ENCODE data around the gene ATP4A. TPM values are rescaled to one million over a fixed set of nuclear protein-coding genes. Genes with fewer than 3 reads are reported as not detected.
A peak's percentile ranks its signal among the peaks of the same experiment; 100 is the strongest.

The ATP4A gene
- total and polyA plus RNA-seq, 2 donors (not counting 1 experiment from before 2014, with no cell fraction given): not detected

- Histone ChIP-seq H3K79me2 (ENCODE audit: control insufficient read depth, insufficient read depth, low read length) (peaks cover 11% of the 10 kb centered on the region), H3K27ac (ENCODE audit: low read length in 2 of 2) (peak overlapping the region; percentile 52 to 99), H3K4me1 (ENCODE audit: control insufficient read depth in 2 of 2, insufficient read depth in 2 of 2, low read length in 2 of 2) (peaks cover 38 to 50% of the 10 kb centered on the region in 2 donors), H2AFZ (ENCODE audit: insufficient read depth, low read depth, low read length, poor library complexity, severe bottlenecking) (no peak overlapping the region), H3K27me3 (replicated peaks in 1 of 4; ENCODE audit: control extremely low read depth in 1 of 4, control insufficient read depth in 3 of 4, insufficient read depth in 4 of 4, low read length in 3 of 4) (no peaks in the 10 kb centered on the region), H3K9ac (ENCODE audit: low read length) (no peak overlapping the region), H3K36me3 (replicated peaks in 1 of 2; ENCODE audit: control extremely low read depth in 1 of 2, control insufficient read depth in 1 of 2, extremely low read depth in 1 of 2, insufficient read depth in 2 of 2, low read length in 1 of 2) (no peaks in the 10 kb centered on the region), H3K4me2 (replicated peaks; ENCODE audit: low read depth, low read length, poor library complexity, severe bottlenecking) (no peak overlapping the region), H3K9me3 (ENCODE audit: control extremely low read depth in 1 of 3, control insufficient read depth in 2 of 3, insufficient read depth in 1 of 3, low read length in 2 of 3) (peaks cover 0 to 13% (median 8%) of the 10 kb centered on the region in 3 donors), H4K20me1 (ENCODE audit: control insufficient read depth, insufficient read depth, low read length, poor library complexity, severe bottlenecking) (no peaks in the 10 kb centered on the region), H3K4me3 (ENCODE audit: control extremely low read depth in 1 of 5, extremely low read depth in 1 of 5, insufficient read depth in 1 of 5, low read depth in 2 of 5, low read length in 4 of 5) (no peak overlapping the region)
- peak overlapping the region; percentile 6 for H3K4me3 Mint-ChIP-seq
- H3K27me3 Mint-ChIP-seq: no peaks in the 10 kb centered on the region
- H3K9me3 Mint-ChIP-seq (ENCODE audit: insufficient read depth): no peaks in the 10 kb centered on the region
- intact Hi-C loops (cut with micrococcal nuclease): no loop called here
- POLR2A ChIA-PET: no interaction called here
- TF ChIP-seq, protein P1, sequence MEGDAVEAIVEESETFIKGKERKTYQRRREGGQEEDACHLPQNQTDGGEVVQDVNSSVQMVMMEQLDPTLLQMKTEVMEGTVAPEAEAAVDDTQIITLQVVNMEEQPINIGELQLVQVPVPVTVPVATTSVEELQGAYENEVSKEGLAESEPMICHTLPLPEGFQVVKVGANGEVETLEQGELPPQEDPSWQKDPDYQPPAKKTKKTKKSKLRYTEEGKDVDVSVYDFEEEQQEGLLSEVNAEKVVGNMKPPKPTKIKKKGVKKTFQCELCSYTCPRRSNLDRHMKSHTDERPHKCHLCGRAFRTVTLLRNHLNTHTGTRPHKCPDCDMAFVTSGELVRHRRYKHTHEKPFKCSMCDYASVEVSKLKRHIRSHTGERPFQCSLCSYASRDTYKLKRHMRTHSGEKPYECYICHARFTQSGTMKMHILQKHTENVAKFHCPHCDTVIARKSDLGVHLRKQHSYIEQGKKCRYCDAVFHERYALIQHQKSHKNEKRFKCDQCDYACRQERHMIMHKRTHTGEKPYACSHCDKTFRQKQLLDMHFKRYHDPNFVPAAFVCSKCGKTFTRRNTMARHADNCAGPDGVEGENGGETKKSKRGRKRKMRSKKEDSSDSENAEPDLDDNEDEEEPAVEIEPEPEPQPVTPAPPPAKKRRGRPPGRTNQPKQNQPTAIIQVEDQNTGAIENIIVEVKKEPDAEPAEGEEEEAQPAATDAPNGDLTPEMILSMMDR (IDR thresholded peaks at IDR 0.05): no peak
- no peak for TF ChIP-seq EZH2 (IDR thresholded peaks at IDR 0.05; ENCODE audit: borderline replicate concordance, insufficient read depth, low read depth, low read length, poor library complexity, severe bottlenecking)
- CTCF ChIA-PET: interaction anchor here (1.0 to 2.6 kb wide), 2 partner anchors 15 to 98 kb away, joined by 4 to 9 read pairs; no protein-coding TSS in a partner anchor
- WGBS (ENCODE audit: insufficient coverage): 59% methylated on average over 2 of the region's 2 CpGs
- peak overlapping the region; percentile 76 for H3K27ac Mint-ChIP-seq
- no peak for ATAC-seq (ENCODE audit: low read depth)
- peaks cover 39% of the 10 kb centered on the region for H3K4me1 Mint-ChIP-seq
- peak; percentile 61 for DNase-seq
Observed at GRCh38 chr19:35608251-35608650, 44.8 kb upstream of the ATP4A start.

DNA sequence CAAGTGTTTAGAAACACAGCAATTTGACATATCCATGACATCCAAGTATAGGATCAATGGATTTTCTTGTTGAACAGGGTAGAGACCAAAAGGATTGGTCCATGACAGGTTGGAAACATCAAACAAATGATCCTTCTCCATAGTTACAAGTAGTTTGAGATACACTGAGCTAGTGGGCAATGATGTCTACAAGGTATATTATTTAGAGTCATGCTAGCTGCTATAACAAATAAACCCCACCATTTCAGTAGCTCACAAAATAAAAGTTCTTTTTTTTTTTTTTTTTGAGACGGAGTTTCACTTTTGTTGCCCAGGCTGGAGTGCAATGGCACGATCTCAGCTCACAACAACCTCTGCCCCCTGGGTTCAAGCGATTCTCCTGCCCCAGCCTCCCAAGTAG, 44.2 kb upstream of the ATP4A start:
- peaks cover 0 to 13% (median 8%) of the 10 kb centered on the region in 3 donors for H3K9me3 ChIP-seq (ENCODE audit: control extremely low read depth in 1 of 3, control insufficient read depth in 2 of 3, insufficient read depth in 1 of 3, low read length in 2 of 3)
- no peaks in the 10 kb centered on the region for H3K27me3 Mint-ChIP-seq

More for the DNA sequence above, 44.2 kb upstream of the ATP4A start:
- H3K4me3 ChIP-seq (ENCODE audit: control extremely low read depth in 1 of 5, extremely low read depth in 1 of 5, insufficient read depth in 1 of 5, low read depth in 2 of 5, low read length in 4 of 5): no peak overlapping the region
- ChIA-PET CTCF (interaction anchor here (1.0 to 2.6 kb wide), 2 partner anchors 14 to 97 kb away, joined by 4 to 9 read pairs; no protein-coding TSS in a partner anchor), POLR2A (interaction anchor here (0.6 kb wide), 1 partner anchor 21 kb away, joined by 3 read pairs; the partner anchor contains the start of gene RBM42)
- H3K27me3 ChIP-seq (replicated peaks in 1 of 4; ENCODE audit: control extremely low read depth in 1 of 4, control insufficient read depth in 3 of 4, insufficient read depth in 4 of 4, low read length in 3 of 4): no peaks in the 10 kb centered on the region
- H3K9ac ChIP-seq (ENCODE audit: low read length): no peak overlapping the region
- H3K79me2 ChIP-seq (ENCODE audit: control insufficient read depth, insufficient read depth, low read length): peaks cover 6% of the 10 kb centered on the region
- H3K27ac ChIP-seq (ENCODE audit: low read length in 2 of 2): no peak overlapping the region
- H3K4me1 Mint-ChIP-seq: peaks cover 38% of the 10 kb centered on the region
- H3K9me3 Mint-ChIP-seq (ENCODE audit: insufficient read depth): no peaks in the 10 kb centered on the region
- ATAC-seq (ENCODE audit: low read depth): no peak
- H3K4me3 Mint-ChIP-seq: no peak overlapping the region
- H3K4me2 ChIP-seq (replicated peaks; ENCODE audit: low read depth, low read length, poor library complexity, severe bottlenecking): no peak overlapping the region
- TF ChIP-seq EZH2 (IDR thresholded peaks at IDR 0.05; ENCODE audit: borderline replicate concordance, insufficient read depth, low read depth, low read length, poor library complexity, severe bottlenecking): no peak
- TF ChIP-seq, protein P1 (IDR thresholded peaks at IDR 0.05): no peak
- no peaks in the 10 kb centered on the region for H3K36me3 ChIP-seq (replicated peaks in 1 of 2; ENCODE audit: control extremely low read depth in 1 of 2, control insufficient read depth in 1 of 2, extremely low read depth in 1 of 2, insufficient read depth in 2 of 2, low read length in 1 of 2)
- intact Hi-C loops (cut with micrococcal nuclease): no loop called here
- peak overlapping the region; percentile 32 for H3K27ac Mint-ChIP-seq
- no CpG with 5 or more reads among the region's 3 CpGs for WGBS (ENCODE audit: insufficient coverage)
- no peaks in the 10 kb centered on the region for H4K20me1 ChIP-seq (ENCODE audit: control insufficient read depth, insufficient read depth, low read length, poor library complexity, severe bottlenecking)
- no peak overlapping the region for H2AFZ ChIP-seq (ENCODE audit: insufficient read depth, low read depth, low read length, poor library complexity, severe bottlenecking)
- H3K4me1 ChIP-seq (ENCODE audit: control insufficient read depth in 2 of 2, insufficient read depth in 2 of 2, low read length in 2 of 2): peaks cover 34 to 44% of the 10 kb centered on the region in 2 donors
- DNase-seq: no peak

Data from B cell (primary cell).